ENCODE results near the gene C4A. TPM values are rescaled to one million over a fixed set of nuclear protein-coding genes. Genes with fewer than 3 reads are reported as not detected.
"Not testable (repeated sequence)": the region's sequence is repeated elsewhere in the genome, so short reads cannot be mapped to it uniquely, and the experiment has no call there.

The C4A gene
- total RNA-seq, 1 experiment from 2014 or later = 1.5 TPM

GRCh38 chr6:32041385-32041784 lies 59.5 kb downstream of the C4A start:
- H3K9me3 ChIP-seq; H3K27me3 Mint-ChIP-seq (ENCODE audit: insufficient read depth, unreplicated experiment); BruUV-seq (replicated peaks); DNase-seq; H3K36me3 ChIP-seq (ENCODE audit: control insufficient read depth, insufficient read depth, low read length); H3K4me3 Mint-ChIP-seq (ENCODE audit: unreplicated experiment); H3K27ac Mint-ChIP-seq (ENCODE audit: unreplicated experiment); H3K4me3 ChIP-seq (ENCODE audit: low read depth, low read length); H3K27me3 ChIP-seq (replicated peaks; ENCODE audit: control insufficient read depth, insufficient read depth, low read length); POLR2A ChIA-PET; intact Hi-C loops (cut with micrococcal nuclease; ENCODE audit: unreplicated experiment); H3K36me3 Mint-ChIP-seq (ENCODE audit: insufficient read depth, unreplicated experiment); H3K4me1 Mint-ChIP-seq (ENCODE audit: low read depth, unreplicated experiment); H3K9me3 Mint-ChIP-seq (ENCODE audit: unreplicated experiment); H3K4me1 ChIP-seq: not testable (repeated sequence)
- CTCF ChIA-PET = interaction anchor here (0.6 kb wide), 1 partner anchor 113 kb away, joined by 3 read pairs; no protein-coding TSS in a partner anchor

- H3K27ac Mint-ChIP-seq (ENCODE audit: unreplicated experiment); H3K9me3 Mint-ChIP-seq (ENCODE audit: unreplicated experiment); H3K4me1 ChIP-seq; H3K9me3 ChIP-seq; H3K4me3 Mint-ChIP-seq (ENCODE audit: unreplicated experiment); H3K4me3 ChIP-seq (ENCODE audit: low read depth, low read length); H3K36me3 ChIP-seq (ENCODE audit: control insufficient read depth, insufficient read depth, low read length); H3K36me3 Mint-ChIP-seq (ENCODE audit: insufficient read depth, unreplicated experiment); H3K27me3 Mint-ChIP-seq (ENCODE audit: insufficient read depth, unreplicated experiment); POLR2A ChIA-PET; DNase-seq; intact Hi-C loops (cut with micrococcal nuclease; ENCODE audit: unreplicated experiment); H3K4me1 Mint-ChIP-seq (ENCODE audit: low read depth, unreplicated experiment); H3K27me3 ChIP-seq (replicated peaks; ENCODE audit: control insufficient read depth, insufficient read depth, low read length); BruUV-seq (replicated peaks); CTCF ChIA-PET: not testable (repeated sequence)
Observed at GRCh38 chr6:32042276-32042675, 60.4 kb downstream of the C4A start.

- H3K27ac Mint-ChIP-seq (ENCODE audit: unreplicated experiment); H3K36me3 ChIP-seq (ENCODE audit: control insufficient read depth, insufficient read depth, low read length); H3K4me1 Mint-ChIP-seq (ENCODE audit: low read depth, unreplicated experiment); intact Hi-C loops (cut with micrococcal nuclease; ENCODE audit: unreplicated experiment); H3K9me3 ChIP-seq; CTCF ChIA-PET; H3K4me1 ChIP-seq; H3K27me3 Mint-ChIP-seq (ENCODE audit: insufficient read depth, unreplicated experiment); BruUV-seq (replicated peaks); DNase-seq; H3K9me3 Mint-ChIP-seq (ENCODE audit: unreplicated experiment); POLR2A ChIA-PET; H3K27me3 ChIP-seq (replicated peaks; ENCODE audit: control insufficient read depth, insufficient read depth, low read length); H3K4me3 Mint-ChIP-seq (ENCODE audit: unreplicated experiment); H3K4me3 ChIP-seq (ENCODE audit: low read depth, low read length); H3K36me3 Mint-ChIP-seq (ENCODE audit: insufficient read depth, unreplicated experiment): not testable (repeated sequence)
Observed at GRCh38 chr6:32043589-32044380, 61.9 kb downstream of the C4A start.

GRCh38 chr6:32044916-32045315 lies 63.1 kb downstream of the C4A start:
- H3K36me3 Mint-ChIP-seq (ENCODE audit: insufficient read depth, unreplicated experiment); CTCF ChIA-PET; H3K4me3 ChIP-seq (ENCODE audit: low read depth, low read length); H3K4me3 Mint-ChIP-seq (ENCODE audit: unreplicated experiment); H3K4me1 ChIP-seq; H3K36me3 ChIP-seq (ENCODE audit: control insufficient read depth, insufficient read depth, low read length); intact Hi-C loops (cut with micrococcal nuclease; ENCODE audit: unreplicated experiment); H3K27me3 ChIP-seq (replicated peaks; ENCODE audit: control insufficient read depth, insufficient read depth, low read length); POLR2A ChIA-PET; H3K9me3 ChIP-seq; BruUV-seq (replicated peaks); H3K27me3 Mint-ChIP-seq (ENCODE audit: insufficient read depth, unreplicated experiment); H3K9me3 Mint-ChIP-seq (ENCODE audit: unreplicated experiment); DNase-seq; H3K4me1 Mint-ChIP-seq (ENCODE audit: low read depth, unreplicated experiment); H3K27ac Mint-ChIP-seq (ENCODE audit: unreplicated experiment): not testable (repeated sequence)

GRCh38 chr6:32045811-32046449 lies 64.1 kb downstream of the C4A start:
- intact Hi-C loops (cut with micrococcal nuclease; ENCODE audit: unreplicated experiment) = no loop called here
- ChIA-PET CTCF (no interaction called here), POLR2A (no interaction called here)
- H3K36me3 Mint-ChIP-seq (ENCODE audit: insufficient read depth, unreplicated experiment) = no peaks in the 10 kb centered on the region
- H3K4me1 ChIP-seq = peaks cover 7% of the 10 kb centered on the region
- H3K4me3 Mint-ChIP-seq (ENCODE audit: unreplicated experiment) = no peak overlapping the region
- no peak for TF ChIP-seq CTCF (IDR thresholded peaks at IDR 0.05; ENCODE audit: insufficient read depth in 1 of 2, low read depth in 1 of 2, low read length in 1 of 2, severe bottlenecking in 1 of 2, unreplicated experiment in 1 of 2)
- no peaks in the 10 kb centered on the region for H3K27me3 ChIP-seq (replicated peaks; ENCODE audit: control insufficient read depth, insufficient read depth, low read length)
- no peaks in the 10 kb centered on the region for H3K9me3 Mint-ChIP-seq (ENCODE audit: unreplicated experiment)
- no peak overlapping the region for H3K27ac Mint-ChIP-seq (ENCODE audit: unreplicated experiment)
- no peaks in the 10 kb centered on the region for H3K27me3 Mint-ChIP-seq (ENCODE audit: insufficient read depth, unreplicated experiment)
- no peaks in the 10 kb centered on the region for H3K4me1 Mint-ChIP-seq (ENCODE audit: low read depth, unreplicated experiment)
- no TSS peak for BruUV-seq (replicated peaks)
- no peaks in the 10 kb centered on the region for H3K9me3 ChIP-seq
- no peaks in the 10 kb centered on the region for H3K36me3 ChIP-seq (ENCODE audit: control insufficient read depth, insufficient read depth, low read length)
- no peak for DNase-seq
- no peak overlapping the region for H3K4me3 ChIP-seq (ENCODE audit: low read depth, low read length)
